AG08395 (cell line): ENCODE measurements around the gene ZNF740.
A peak's percentile ranks its signal among the peaks of the same experiment; 100 is the strongest.
"Not testable (repeated sequence)": the region's sequence is repeated elsewhere in the genome, so short reads cannot be mapped to it uniquely, and the experiment has no call there.

Experiments
- DNase-seq: peaks from one replicate; pipeline ENCODE4 v3.0.0; 2012; ENCODE audit warnings: mixed read lengths, low spot score

The ZNF740 gene

DNA sequence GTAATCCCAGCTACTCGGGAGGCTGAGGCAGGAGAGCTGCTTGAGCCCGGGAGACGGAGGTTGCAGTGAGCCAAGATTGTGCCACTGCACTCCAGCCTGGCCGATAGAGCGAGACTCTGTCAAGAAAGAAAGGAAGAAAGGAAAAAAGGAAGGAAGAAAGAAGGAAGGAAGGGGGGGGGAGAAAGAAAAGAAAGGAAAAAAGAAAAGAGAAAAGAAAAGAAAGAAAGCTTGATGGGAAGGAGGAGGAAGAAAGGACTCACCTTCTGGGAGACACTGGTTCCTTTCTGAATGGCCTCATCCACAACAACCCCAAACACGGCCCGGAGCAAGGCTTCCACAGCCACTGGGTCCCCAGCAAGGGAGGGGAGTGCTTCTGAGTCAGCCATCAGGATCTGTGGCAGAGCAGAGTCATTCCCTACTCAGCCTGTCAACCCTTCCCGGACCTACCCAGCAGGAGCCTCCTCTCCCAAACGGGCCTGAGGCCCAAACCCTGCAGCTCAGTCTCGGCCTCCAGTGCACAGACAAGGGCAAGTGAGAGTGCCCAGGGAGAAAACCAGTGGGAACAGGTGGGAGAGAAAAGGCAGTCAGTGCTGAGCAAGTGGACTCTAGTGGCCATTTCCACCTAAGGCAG, 7.3 kb upstream of the ZNF740 start:
- peak; percentile 62 for DNase-seq

DNA sequence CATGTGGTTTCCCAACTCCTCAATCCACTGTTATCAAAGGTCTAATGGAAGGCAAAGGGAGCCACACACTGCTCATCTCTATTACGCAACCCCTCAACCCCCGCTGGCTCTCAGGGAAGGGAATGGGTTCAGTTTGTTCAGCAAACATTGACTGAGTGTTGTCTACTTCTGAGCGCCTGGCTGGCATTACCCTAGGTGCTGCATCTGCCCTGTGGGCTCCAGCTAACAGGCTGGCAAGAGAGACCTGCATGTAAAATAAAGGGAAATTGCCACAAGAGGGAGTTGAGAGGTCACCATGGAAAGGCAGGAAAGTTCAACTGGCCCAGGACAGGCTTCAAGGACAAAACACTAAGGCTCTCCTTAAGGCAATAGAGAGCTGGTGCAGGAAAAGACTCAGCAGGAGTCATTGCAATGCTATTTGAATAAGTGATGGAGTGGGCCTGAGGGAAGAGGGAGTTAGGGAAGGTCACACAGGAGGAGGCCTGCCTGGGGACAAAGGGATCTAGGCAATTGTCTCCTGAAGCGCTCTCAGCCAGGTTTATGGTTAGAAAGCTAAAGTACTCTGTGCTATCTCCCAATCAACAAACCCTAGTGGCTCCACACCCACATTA, 5.5 kb upstream of the ZNF740 start:
- DNase-seq = peak; percentile 35

DNA sequence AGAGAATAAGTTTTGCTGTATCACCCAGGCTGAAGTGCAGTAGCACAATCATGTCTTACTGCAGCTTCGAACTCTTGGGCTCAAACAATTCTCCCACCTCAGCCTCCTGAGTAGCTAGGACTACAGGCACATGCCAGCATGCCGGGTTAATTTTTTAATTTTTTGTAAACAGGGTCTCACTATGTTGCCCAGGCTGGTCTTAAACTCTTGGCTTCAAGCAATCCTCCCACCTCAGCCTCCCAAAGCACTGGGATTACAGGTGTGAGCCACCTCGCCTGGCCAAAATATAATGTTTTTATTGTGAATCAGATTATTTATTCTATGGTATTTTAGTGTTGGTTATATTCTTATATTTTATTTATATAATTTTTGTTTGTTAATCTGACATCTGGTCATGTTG, 3.8 kb upstream of the ZNF740 start:
- DNase-seq = no peak

DNA sequence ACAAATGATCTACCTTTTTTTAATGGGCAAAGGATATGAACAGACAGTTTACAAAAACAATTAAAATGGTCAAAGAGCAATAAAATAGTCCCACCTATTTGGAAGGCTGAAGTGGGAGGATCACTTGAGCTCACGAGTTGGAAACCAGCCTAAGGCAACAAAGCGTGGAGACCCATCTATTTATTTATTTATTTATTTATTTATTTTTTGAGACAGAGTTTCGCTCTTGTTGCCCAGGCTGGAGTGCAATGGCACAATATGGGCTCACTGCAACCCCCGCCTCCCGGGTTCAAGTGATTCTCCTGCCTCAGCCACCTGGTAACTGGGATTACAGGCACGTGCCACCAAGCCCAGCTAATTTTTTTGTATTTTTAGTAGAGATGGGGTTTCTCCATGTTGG, 3.1 kb upstream of the ZNF740 start:
- DNase-seq = not testable (repeated sequence)

DNA sequence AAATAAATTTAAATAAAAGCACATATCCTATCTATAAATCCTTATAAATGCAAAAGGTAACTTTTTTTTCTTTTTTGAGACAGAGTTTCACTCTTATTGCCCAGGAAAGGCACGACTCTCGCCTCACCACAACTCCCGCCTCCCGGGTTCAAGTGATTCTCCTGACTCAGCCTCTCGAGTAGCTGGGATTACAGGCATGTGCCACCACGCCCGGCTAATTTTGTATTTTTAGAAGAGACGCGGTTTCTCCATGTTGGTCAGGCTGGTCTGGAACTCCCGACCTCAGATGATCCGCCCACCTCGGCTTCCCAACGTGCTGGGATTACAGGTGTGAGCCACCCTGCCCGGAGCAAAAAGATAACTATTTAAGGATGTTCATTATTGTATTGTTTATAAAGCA, 1.7 kb upstream of the ZNF740 start:
- not testable (repeated sequence) for DNase-seq

DNA sequence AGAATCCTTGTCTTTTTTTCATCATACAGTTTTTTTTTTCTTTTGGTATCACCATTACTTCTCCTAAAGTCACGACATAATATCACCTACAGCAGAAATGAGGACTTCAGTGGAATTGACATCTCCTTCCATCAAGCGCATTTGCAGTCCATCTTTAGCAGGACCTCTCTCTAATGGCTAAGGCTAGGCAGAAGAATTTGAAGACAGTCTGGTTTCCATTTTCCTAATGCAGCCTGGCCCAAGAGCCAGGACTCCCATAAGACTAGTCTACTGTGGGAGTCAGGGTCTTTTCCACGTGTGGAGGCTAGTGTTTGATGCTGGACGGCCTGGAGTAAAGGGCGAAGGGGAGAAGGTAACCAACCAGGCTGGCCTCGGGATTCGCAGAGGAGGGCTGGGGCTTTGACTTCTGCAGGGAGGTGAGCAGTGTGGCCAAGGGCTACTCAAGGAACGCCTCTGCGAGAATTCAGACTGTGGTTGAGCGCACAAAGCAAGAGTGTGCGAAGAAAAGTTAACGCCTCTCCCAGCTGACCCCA, 769 bp upstream of the ZNF740 start:
- DNase-seq = no peak

DNA sequence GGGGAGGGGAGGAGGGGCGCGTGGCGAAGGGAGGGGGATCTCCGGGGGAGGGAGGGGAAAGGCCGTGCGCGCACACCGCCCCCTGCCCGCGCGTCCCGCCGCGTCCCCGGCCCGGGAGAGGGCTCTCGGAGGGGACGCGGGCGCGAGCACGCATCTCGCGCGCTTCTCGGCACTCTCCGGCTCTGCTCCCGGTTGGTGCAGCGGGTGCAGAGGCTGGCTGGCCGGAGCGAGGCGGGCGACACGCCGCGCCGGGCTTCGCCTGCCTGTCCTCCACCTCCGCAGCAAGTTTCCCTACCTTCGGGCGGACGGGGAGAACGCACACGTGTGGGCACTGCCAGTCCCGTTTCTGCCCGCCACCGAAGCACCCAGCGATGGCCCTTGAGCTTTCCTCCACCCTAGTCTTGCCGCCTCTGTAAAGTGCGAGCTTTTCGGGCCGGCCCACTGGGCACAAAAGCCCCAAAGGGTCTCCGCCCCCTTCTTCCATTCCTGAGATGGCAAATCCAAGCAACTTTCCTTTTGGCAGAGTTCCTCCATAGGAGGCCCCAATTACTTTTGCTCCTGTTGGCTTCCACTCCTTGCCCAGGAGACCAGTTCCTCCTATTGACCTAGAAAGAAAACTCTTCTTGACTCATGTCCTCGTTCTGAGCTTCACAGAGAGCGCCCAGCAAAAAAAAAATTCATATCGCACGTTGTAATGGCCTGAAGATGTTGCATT, 566 bp downstream of the ZNF740 start:
- peak; percentile 70 for DNase-seq

DNA sequence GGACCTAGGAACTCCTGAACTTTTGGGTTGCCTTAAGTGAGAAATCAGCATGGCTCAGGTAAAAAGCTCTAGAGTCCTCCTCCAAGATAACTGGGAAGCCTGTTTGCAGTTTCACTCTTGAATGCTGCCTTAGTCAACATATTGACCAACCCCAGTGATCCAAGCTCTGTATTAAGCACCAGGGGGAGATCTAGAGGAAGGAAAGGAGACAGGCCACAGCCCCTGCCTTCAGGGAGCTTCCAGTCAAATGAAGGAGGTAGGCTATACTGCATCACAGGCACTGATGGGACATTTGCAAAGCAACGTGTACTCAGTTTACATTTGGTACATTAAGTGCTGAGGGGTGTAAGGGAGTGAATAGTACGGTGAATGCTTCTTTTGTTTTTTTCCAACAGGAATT, 1.4 kb downstream of the ZNF740 start:
- no peak for DNase-seq

DNA sequence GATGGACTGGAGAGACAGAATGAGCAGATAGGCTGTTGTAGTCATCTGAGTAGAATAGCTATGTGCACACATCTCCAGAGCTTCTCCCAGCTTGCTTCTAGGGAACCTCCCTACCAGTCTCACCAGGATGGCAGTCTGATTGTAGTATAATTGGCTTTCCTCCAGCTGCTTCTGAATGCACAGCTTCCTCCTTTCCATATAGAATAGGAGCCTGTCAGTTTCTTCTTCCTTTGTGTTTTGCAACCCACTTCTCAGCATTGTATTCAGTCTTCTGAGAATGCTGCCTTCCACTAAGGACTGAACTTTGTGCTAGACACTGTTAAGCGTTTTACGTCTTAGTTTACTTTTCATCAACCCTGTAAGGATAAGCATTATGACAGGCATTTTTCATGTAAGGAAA, 2.4 kb downstream of the ZNF740 start:
- no peak for DNase-seq

DNA sequence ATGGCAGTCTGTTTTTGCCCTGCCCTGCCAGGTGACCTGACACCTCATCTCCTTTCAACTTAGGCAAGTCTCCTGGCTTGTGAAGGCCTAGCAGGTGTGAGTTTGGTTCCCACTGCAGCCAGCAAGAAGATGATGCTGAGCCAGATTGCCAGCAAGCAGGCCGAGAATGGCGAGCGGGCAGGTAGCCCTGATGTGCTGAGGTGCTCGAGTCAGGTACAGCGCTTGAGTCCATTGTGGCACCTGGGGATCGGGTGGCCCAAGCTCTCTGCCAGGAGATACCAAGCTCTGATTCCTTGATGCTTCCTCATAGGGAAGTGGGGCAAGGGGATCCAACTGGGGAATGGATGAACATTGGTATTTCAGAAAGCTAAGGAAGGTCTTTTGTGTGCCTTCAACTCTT, 4.3 kb downstream of the ZNF740 start:
- DNase-seq = no peak

DNA sequence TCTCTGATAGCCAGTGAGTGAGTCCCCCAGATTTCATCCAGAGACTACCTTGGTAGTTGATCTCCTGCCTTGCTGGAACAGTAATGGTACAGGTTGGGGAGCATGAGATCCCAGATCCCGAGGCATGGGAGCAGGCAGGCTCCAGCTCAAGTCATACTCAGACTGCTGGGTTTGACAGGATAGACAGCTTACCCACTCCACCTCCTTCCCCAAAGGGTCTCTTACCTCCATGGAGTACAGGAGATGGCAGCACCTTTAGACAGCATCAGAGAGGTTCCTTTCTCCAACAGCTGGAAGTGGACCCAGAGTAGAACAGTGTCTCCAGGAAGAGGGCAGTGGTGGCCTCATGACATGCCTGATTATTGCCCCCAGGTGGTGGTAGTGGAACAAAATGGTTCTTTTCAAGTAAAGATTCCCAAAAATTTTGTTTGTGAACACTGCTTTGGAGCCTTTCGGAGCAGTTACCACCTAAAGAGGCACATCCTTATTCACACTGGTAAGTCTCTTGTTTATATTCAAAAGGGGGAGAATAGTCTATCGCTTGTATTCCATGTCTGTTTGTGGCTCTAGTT, 5.1 kb downstream of the ZNF740 start:
- DNase-seq = no peak

DNA sequence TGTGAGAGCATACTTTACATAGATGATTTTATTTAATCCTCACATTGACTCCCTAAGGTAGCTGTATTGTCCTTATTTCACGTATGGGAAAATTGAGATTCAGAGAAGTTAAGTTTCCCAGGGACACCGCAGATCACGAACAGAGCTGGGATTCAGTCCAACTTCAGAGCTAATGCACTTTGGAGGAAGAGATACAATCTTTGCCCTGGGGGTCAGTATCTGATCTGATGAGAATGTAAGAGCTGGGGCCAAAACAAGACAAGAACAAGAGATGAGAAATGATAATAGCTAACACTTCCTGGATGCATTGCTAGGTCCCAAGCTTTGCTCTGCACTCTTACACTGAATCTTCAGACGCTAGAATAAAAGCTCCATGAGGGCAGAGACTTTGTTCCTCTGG, 6.2 kb downstream of the ZNF740 start:
- no peak for DNase-seq

DNA sequence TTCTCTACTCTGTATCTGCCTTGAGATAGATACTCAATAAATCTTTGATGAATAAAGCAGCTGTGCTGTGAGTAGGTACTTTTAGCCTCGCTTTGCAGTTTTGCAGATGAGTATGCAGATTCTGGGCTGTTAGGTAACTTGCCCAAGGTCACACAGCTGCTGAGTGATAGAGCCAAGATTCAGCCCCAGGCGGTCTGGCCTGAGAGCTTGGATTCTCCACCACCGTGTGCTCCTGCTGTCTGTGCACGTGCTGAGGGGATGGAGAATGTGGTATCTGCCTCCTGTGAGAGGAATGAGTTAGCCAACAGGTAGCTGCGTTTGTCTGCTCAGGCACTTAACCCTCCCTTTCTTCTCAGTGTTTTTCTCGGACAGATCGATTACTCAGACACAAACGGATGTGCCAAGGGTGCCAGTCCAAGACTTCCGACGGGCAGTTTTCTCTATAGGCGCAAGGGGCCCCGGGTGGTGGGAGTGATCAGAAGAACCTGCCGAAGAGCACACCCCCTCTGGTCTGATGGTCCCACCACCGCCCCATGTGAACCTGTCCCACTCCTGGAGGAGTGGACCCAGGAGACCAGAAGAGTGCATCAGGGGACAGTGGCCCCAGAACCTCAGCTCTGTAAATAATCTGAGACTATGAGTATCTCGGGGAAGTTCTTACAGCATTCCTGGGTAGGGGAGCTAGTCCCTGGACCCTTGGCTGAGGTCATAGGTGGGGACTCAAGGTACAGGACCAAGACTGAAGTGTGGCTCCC, 6.8 kb downstream of the ZNF740 start:
- no peak for DNase-seq

DNA sequence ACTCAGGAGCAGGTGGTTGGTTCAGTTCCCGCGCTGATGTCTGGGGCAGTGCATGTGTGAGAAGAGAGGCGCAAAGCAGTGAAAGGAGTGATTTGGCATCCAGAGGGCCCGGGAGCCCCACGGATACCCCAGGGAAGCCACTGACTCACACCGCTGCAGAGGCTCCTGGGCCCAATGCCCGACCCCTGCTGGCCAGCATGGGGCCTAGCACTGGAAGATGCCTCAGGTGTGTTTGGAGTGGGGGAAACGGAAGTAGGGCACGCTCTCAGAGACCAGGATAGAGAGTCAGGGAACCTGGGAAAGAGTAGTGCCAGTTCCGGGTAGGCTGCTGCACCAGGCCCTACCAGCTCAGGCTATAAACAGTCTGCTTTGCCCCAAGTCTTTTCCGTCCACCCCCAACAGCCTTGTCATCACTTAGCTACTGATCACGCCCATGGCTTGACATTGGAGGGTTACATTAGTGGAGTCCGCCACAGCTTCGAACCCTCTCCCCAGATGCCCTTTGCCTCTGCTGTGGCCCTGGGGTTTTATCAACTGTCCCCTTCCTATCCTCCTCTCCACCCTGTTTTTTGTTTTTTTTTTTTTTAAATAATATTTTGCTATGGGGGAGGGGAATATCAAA, 9.7 kb downstream of the ZNF740 start:
- DNase-seq = peak; percentile 80

DNA sequence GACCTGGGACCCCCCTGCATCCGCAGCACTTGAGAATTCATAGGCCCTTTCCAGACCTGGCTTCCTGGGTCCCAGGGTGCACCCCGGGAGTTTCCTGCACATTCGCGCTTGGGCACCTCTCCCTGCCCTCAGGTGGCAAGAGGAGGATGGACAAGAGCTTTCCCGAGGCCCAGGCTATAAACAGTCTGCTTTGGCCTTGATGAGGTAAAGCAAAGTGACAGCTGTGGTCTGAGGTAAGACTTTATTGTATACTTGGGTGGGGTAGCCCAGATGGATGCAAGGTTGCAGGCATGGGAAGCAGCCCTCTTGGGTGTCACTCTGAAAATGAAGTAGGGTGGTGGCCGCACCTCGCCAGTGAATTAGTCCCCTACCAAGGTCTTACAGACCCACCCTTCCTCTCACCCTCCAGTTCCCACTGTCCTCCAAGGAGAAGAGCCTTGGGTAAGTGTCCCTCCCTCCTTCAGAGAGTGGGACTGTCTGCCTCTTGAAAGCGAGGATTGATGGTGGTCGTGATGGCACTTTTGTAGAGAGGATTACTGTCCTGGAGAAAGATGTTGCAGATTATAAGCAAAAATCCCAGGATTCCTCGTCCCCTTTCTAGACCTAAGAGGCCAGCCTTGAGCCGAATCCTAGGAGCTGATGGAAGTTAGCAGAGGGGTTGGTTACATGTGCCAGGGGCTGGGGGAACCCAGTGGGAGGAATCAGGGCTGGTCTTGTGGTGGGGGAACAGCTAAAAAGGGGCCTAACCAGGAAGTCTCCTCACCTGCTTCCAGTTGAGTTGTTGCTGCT, 10.8 kb downstream of the ZNF740 start:
- DNase-seq = no peak

DNA sequence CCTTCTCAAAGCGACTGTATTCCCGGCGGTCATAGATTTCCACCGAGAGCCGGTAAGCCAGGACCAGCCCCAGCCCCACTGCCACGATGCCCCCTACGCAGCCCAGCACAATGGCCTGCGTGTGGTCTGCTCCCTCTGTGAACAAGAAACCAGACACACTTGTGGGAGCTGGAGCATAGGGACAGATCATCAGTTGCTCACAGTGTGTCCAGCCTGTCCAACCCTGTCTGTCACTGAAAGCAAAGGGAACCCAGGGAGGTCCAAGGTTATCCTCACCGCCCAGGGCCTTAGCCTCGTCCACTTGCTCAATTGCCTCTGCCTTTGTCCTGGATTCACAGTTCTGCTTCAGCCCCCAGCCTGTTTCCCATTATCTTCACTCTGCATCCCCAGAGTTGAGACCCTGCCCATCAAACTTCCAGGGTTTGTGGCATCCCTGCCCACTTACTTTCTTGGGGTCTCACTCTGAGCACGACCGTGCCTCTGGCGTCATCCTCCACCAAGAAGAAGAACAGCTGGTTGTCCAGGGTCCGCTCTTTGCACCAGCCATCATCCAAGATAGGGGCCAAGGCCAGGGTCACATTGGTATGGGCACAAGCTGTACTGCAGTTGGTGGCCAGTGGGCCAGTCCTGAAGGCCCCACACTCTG, 11.5 kb downstream of the ZNF740 start:
- DNase-seq = no peak

DNA sequence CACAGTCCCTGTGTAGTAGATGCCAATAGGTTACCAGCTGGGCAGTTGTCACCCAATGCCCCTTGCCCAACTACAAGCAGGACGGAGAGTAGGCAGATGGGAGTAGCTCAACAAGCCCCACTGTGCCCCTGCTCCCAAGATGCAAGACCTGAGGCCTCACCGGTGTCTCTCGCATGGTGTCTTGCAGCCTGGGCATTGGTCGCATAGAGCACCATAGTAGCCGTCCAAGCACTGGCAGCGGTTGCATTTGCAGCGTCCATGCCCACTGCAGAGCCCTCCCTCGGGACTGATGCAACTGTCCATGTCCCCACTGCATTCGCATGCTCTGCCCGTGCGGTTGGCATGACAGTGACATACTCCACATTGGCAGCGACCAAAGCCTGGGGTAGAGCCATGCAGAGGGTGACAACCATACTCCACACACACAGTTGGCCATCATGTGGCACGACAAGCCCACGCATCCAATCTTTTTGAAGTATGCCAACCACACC, 12.1 kb downstream of the ZNF740 start:
- DNase-seq = no peak

DNA sequence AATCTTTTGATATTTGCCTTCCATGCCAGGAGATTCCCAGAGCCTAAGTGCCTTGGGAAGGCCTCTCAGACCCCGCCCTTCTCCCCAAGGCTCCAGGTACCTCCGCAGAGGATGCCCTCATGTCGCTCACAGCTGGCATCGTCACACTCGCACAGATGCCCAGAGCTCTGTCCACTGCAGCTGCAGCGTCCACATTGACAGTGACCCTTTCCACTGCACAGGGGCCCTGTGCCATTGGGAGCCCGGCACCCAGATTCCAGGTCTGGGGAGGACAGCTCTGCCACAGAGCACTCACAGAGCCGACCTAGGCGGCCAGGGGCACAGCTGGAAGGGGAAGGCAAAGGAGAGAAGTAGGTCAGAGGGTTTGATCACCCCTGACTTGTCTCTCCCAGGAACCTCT, 12.5 kb downstream of the ZNF740 start:
- no peak for DNase-seq

DNA sequence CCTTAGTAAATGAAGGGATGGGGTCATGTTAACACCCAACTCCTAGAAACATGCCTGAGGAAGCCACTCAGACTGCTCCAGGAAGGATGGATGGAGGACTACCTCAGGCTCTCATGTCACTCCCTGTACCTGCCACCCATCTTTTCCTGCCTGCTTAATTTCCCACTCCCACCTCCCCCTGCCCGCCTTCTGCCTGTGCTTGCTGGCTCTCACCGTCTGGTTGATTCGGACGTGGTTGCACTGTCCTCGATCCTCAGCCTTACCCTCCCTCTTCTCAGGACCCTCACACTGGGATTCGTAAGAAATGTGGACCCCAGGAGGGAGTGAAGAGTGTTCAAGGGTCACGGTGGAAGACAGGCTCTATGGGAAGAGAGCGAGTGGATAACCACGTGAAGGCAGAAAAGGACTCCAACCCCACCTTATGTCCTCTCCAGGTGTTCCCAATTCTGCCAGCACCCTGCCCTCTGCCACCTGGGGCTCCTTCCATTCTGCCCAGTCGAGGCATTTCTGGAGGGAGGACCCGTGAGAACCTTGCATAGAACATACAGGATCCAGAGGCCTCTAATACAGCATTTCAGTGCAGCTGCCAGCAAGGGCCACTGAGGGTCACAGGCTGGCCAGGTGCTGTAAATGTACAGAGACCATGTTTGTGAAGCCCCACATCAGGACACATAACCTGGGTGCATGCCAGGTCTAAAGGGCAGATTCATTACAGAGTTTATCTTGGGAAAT, 13.6 kb downstream of the ZNF740 start:
- no peak for DNase-seq

DNA sequence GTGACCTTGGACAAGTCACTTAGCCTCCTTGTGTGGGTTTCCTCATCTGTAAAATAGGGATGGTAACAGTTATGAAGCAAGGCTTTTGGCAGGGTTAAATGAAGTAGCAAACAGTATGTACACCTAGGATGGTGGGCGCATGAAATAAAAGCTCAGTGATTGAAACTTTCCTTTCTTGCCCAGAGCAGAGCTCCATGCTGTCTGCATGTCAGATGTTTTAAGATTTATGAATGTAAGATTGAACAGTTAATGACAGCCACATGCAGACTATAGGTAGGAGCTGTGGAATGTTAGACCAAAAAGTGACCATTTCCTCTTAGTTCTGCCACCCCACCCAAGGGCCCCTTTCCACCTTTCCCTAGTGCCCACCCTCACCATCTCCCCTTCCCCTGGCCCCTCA, 14.5 kb downstream of the ZNF740 start:
- no peak for DNase-seq
